ENCODE data around the gene ELOF1. TPM values are rescaled to one million over a fixed set of nuclear protein-coding genes. Genes with fewer than 3 reads are reported as not detected.

The ELOF1 gene
- total and polyA plus RNA-seq, 2 of the 13 experiments (the other 11 are each of a cell fraction or from before 2014, with no cell fraction given) = 14.5 to 43.2 TPM

DNA sequence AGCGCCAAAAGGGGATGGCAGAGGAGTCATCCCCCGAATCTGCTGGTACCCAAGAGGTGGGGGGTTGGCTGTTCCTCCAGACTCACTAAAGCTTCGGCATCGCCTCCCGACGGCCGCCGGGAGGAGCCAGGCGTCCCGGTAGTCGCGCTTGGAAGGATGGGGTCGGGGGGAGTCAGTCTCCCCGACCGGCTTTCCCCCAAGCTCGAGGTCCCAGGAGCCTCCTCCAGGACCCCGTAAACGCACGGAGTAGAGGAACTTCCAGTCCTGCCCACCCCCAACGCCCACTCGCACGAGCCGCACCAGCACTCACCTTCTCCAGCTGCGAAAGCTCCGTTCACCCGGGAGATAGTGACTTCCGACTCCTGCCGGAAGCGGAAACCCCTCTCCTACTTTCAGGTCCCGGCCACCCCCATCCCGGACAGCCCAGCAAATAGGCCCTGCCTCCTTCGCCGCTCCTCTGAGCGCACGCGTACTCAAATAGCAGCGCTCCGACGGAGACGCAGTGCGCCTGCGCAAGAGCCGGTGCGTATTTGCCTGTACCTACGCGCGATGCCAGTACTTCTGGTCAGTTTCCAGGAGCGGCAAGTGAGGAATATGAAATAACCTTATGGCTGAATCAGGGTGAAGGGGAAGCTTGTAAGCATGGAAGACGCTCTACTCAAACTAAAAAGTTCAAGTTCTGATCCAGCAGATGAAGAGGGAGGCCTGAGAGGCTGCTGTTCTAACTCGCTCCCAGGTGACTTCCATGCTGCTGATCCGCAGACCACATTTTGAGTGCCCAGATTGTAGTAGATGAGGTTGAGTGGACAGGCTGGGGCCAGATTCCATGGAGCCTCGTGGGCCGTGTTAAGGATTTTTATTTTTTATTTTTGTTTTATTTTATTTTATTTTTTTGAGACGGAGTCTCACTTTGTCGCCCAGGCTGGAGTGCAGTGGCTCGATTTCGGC lies at the start of gene ELOF1 (continued):
- TF ChIP-seq BRF2 (CRISPR knock-in tag; IDR thresholded peaks at IDR 0.05) (no peak), KAT2B (IDR thresholded peaks at IDR 0.05; ENCODE audit: borderline replicate concordance, low read depth, low read length) (no peak), AKAP8 (CRISPR knock-in tag; IDR thresholded peaks at IDR 0.05) (0 out of 2 replicates have a peak, but pooled peaks have one; percentile 33), ZBTB1 (CRISPR knock-in tag; IDR thresholded peaks at IDR 0.05; ENCODE audit: borderline replicate concordance) (no peak), HNRNPLL (IDR thresholded peaks at IDR 0.05; ENCODE audit: low read depth, low read length, poor library complexity, severe bottlenecking) (peak; percentile 99), ZNF331 (CRISPR knock-in tag; IDR thresholded peaks at IDR 0.05) (no peak), BORCS8-MEF2B (CRISPR knock-in tag; IDR thresholded peaks at IDR 0.05) (no peak; the same call in none of the 2 replicates), MAZ (IDR thresholded peaks at IDR 0.05; ENCODE audit: borderline replicate concordance, low read depth, low read length) (peak; percentile 96), MAZ (CRISPR knock-in tag; IDR thresholded peaks at IDR 0.05; ENCODE audit: low read depth) (peak; percentile 77), IRF2 (CRISPR knock-in tag; IDR thresholded peaks at IDR 0.05) (no peak; the same call in 1 of the 2 replicates), YEATS4 (CRISPR knock-in tag; IDR thresholded peaks at IDR 0.05; ENCODE audit: borderline replicate concordance) (peak; percentile 23; the same call in 1 of the 2 replicates), RBM39 (IDR thresholded peaks at IDR 0.05; ENCODE audit: low read depth, low read length, poor library complexity, severe bottlenecking) (peak; percentile 54), ZBTB7A (CRISPR knock-in tag; IDR thresholded peaks at IDR 0.05) (no peak), HIVEP1 (CRISPR knock-in tag; IDR thresholded peaks at IDR 0.05) (no peak), SIX4 (CRISPR knock-in tag; IDR thresholded peaks at IDR 0.05) (no peak), ZNF3 (CRISPR knock-in tag; IDR thresholded peaks at IDR 0.05) (no peak), NFKB2 (CRISPR knock-in tag; IDR thresholded peaks at IDR 0.05; ENCODE audit: borderline replicate concordance) (no peak), CHCHD3 (CRISPR knock-in tag; IDR thresholded peaks at IDR 0.05) (no peak), JARID2 (CRISPR knock-in tag; IDR thresholded peaks at IDR 0.05; ENCODE audit: insufficient replicate concordance) (no peak), LCORL (IDR thresholded peaks at IDR 0.05) (no peak), LCORL (CRISPR knock-in tag; IDR thresholded peaks at IDR 0.05) (peak; percentile 60; the same call in 1 of the 2 replicates)
- TF ChIP-seq, protein P1, sequence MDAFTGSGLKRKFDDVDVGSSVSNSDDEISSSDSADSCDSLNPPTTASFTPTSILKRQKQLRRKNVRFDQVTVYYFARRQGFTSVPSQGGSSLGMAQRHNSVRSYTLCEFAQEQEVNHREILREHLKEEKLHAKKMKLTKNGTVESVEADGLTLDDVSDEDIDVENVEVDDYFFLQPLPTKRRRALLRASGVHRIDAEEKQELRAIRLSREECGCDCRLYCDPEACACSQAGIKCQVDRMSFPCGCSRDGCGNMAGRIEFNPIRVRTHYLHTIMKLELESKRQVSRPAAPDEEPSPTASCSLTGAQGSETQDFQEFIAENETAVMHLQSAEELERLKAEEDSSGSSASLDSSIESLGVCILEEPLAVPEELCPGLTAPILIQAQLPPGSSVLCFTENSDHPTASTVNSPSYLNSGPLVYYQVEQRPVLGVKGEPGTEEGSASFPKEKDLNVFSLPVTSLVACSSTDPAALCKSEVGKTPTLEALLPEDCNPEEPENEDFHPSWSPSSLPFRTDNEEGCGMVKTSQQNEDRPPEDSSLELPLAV (CRISPR knock-in tag; conservative IDR thresholded peaks at IDR 0.05; ENCODE audit: low read depth) = no peak
- TF ChIP-seq, protein P2, sequence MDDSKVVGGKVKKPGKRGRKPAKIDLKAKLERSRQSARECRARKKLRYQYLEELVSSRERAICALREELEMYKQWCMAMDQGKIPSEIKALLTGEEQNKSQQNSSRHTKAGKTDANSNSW (CRISPR knock-in tag; IDR thresholded peaks at IDR 0.05; ENCODE audit: borderline replicate concordance) = no peak
